Left hindlimb (tissue), 1 donor: ENCODE data around the gene SNAI3.
A peak's percentile ranks its signal among the peaks of the same experiment; 100 is the strongest.

Source experiments
- DNase-seq: peaks from one replicate; pipeline ENCODE4 v3.0.0-alpha.2; 2018

SNAI3 gene

GRCh38 chr16:88686439-88687253 lies at the start of gene SNAI3:
Gene SNAI3 (minus strand): TSS chr16:88686507. CDS start chr16:88686406, 101 bp downstream.
- peak; percentile 68 for DNase-seq

GRCh38 chr16:88736088-88736487 lies 49.8 kb upstream of the SNAI3 start:
- no peak for DNase-seq

DNA sequence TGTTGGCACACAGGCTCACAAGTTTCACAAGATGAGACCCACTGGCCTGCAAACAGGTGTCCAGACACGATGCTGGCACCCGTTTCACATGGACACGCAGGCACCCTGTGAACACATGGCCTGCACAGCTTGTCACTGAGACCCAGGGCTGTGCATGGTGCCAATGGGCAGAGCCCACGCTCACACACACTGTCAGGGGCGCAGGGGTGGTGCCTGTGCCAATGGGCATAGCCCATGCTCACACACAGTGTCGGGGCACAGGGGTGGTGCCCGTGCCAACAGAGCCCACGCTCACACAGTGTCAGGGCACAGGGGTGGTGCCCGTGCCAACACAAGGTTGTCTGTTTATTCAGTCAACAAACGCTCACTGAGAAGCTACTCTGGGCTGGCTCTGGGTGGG lies 49.3 kb upstream of the SNAI3 start:
- DNase-seq = no peak

DNA sequence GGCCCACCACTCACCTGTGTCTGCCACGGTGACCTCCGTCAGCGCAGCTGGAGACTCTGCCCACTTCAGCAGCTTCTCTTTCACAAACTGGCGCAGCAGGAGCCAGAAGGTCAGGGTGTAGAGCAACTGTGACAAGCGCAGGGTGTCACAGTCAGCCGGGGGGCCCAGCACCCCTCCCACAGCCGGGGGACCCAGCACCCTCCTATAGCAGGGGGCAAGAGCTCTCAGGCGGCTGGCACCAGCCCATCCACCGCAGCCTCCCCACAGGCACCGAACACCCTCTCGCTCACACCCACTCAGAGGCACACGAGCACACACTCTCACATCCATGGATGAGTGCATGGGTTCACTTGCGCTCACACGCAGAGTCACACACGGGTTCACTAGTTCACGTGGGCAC lies 48.8 kb upstream of the SNAI3 start:
- no peak for DNase-seq

GRCh38 chr16:88734361-88734728 lies 48.0 kb upstream of the SNAI3 start:
- no peak for DNase-seq

DNA sequence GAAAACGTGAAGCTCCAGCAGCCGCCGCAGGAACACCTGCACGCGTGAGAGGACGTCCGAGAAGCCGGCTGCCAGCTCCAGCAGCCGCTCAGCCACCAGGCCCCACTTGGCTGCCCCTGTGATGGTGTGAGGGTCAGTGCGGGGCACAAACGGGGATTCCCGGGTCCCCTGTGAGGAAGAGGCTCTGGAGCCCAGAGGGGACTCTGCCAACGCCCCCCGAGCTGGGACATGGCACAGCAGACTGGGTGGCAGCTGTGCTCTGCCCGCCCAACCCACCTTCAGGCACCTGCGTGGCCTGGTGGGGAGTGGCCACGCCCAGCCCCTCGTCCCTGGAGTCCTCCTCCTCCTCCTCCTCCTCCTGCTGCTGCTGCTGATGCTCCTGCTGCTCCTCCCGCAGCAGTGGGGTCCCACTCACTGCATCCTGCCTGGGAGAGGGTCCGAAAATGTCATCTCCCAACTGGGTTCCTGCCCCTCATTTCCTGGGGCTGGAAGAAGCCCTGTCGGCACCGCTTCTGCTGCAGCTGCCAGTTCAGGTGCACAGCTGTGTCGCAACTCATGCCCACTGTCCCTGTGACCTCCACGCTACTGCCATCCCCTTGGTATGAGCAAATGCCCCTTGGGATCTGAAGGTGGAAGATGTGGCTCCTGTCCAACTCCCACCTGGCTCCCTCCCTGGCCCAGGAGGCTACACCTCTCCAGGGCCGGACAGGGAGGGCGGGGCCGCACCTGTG lies 47.5 kb upstream of the SNAI3 start:
- DNase-seq = no peak

GRCh38 chr16:88732961-88733294 lies 46.6 kb upstream of the SNAI3 start:
- no peak for DNase-seq

DNA sequence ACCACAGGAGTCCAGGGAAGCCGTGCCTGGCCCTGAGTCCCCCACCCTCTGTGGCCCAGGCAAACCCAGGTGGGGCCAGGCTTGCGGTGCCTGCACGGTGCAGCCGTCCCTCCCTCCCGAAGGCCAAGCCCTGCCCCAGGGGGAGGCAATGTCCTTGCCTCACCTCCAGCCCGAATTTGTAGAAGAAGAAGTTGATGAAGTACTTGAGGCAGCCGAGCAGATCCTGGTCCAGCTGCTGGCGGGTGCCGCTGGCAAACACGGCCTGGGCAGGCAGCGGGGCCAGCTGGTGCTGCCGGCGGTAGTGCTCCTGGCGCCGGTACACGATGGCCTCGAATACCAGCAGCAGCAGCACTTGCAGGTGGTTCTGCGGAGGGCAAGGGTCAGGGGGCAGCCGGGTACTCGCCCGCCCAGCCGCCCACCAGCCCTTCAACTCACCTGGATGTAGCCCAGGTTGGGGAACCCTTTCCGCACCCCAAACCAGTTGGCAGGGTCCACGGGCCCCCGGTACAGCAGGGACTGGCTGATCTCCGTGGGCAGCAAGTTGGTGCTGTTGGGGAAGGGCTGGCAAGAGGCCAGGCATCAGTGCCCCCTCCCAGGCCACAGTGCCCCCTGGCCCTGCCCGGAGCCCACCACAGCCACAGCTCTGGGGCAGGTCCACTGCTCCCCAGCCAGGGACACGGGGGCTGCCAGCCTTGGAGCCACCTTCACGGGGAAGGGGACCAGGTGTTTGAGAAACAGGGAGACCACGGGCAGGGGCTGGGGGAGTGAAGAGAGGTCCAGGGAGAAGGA lies 46.1 kb upstream of the SNAI3 start:
- no peak for DNase-seq

DNA sequence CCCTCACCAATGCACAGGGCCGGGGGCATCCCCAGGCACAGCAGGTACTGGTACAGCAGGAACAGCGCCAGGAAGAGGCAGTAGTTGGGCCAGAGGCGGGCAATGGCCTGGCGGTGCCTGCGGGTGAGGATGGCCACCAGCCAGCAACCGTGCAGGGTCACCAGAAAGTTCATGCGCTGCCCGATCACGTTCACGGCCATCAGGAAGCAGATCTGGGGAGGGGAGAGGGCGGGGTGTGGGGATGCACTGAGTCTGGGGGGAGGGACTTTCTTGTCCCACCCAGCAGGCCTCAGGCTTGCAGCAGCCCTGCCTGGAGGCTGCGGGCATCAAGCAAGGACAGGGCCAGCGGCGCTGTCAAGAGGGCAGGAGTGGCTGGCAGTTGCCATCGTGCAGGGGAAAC lies 45.4 kb upstream of the SNAI3 start:
- no peak for DNase-seq

GRCh38 chr16:88730632-88731607 lies 44.6 kb upstream of the SNAI3 start:
- DNase-seq = no peak

- DNase-seq = no peak
Observed at GRCh38 chr16:88727871-88728270, 41.6 kb upstream of the SNAI3 start.

DNA sequence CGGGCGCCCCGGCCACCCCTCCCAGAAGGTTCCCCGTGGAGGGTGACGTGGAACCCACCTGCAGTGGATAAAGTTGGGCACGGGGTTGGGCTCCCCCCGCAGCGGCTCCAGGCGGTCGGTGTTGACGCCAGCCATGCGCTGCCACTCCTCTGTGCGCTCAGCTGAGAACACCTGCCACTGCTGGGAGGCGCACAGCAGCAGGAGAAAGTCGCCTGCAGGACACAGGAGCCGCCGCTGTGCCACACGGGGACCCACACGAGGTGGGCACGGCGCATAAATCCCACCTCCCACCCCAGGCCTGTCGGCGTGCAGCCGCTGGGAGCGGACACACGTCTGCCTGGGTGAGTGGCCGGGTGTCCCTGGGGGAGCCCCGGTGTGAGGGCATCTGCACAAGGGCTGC lies 40.7 kb upstream of the SNAI3 start:
- DNase-seq = no peak

DNA sequence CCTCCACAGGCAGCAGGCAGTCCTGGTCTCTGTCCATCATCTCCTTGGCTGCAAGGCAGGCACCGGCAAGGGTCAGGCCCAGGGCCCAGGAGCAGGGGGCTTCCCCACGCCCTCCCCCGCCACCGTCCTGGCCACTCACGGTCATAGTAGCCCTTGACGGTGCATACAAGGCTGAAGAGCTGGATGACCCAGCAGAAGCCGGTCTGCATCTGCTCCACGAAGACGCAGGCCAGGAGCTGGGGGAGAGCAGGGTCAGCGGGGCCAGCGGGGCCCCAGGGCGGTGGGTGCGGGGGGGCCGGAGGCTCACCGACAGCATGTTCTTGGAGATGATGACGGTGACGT lies 40.1 kb upstream of the SNAI3 start:
- DNase-seq = no peak

DNA sequence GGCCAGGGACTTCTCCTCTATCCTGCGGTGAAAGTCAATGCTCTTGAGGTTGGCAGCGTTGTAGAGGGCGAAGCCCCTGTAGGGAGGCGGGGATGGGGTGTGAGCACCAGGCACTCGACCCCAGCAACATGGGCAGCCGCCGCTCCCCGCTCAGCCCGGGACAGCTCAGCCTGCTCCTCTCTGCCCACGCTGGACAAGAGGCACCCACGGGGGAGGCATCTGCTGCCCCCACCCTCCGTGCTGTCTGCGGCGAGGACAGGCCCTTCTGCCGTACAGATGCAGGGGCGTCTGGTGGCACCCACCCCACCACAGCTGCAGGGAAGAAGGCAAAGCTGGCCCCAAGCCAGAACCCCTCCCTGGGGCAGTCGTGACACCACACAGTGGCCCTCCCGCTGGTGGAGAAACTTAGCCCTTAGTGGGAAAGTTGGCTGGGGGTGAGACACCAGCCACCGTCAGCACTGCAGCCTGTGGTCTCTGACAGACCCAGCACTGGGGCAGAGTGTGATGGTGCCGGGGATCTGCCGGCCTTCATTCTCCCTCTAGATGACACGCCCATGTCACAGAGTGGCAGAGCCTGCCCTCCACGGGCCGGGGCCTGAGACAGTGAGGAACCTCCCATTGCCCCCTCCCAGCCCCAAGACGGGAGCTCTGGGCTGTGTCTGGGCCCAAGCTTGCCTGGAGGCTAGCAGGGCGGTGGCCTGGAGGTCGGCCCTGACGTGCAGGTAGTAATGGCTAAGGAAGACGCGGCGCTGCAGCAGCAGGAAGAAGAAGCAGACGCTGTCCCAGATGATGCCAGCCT lies 39.5 kb upstream of the SNAI3 start:
- DNase-seq = no peak

GRCh38 chr16:88724855-88725555 lies 38.7 kb upstream of the SNAI3 start:
- DNase-seq = no peak

- DNase-seq = no peak
Observed at GRCh38 chr16:88723911-88724310, 37.6 kb upstream of the SNAI3 start.

GRCh38 chr16:88723507-88723887 lies 37.2 kb upstream of the SNAI3 start:
- no peak for DNase-seq

DNA sequence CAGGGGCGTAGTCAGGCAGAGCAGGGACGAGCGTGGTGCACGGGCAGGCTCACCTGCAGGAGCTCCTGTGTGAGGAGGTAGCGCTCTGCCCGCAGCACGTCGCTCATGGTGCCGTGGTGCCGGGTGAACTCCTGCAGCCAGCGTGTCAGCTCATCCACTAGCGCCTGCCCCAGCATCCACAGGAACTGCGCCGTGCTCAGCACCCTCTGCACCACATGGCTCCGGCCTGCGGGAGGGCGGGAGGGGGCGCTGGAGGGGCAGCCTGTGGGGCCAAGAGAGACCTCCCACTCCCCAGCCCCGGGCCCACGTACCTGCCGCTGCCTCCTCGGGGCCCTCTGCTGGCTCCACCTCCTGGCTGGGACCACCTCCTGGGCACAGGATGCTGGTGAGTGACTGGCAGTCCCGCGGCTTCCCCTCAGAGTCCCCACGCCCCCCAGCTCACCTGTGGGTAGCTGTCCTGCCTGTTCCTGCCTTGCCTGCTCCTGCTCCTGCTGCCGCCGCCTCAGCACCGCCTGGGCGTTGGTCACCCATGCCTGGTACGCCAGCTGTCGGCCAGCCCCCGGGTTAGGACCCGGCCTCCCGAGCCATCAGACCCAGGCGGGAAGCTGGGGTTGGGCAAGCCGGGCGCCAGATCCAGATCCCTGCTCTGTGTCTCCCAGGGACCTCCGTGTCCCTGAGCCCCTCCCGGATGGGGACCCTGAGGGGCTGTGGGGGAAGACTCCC lies 36.6 kb upstream of the SNAI3 start:
- no peak for DNase-seq

GRCh38 chr16:88721815-88722755 lies 35.8 kb upstream of the SNAI3 start:
- no peak for DNase-seq
